Measurements from ENCODE around the gene NBPF9. TPM values are rescaled to one million over a fixed set of nuclear protein-coding genes. Genes with fewer than 3 reads are reported as not detected.
"Not testable (repeated sequence)": the region's sequence is repeated elsewhere in the genome, so short reads cannot be mapped to it uniquely, and the experiment has no call there.

NBPF9 gene
- total RNA-seq, 1 experiment from 2014 or later, result 31.1 TPM

- H3K4me1 Mint-ChIP-seq (ENCODE audit: low read depth, unreplicated experiment); H3K27ac Mint-ChIP-seq (ENCODE audit: unreplicated experiment); H3K9me3 Mint-ChIP-seq (ENCODE audit: low read depth, unreplicated experiment); intact Hi-C loops (cut with micrococcal nuclease; ENCODE audit: unreplicated experiment); CTCF ChIA-PET; BruUV-seq (replicated peaks); H3K27me3 Mint-ChIP-seq (ENCODE audit: unreplicated experiment); DNase-seq; H3K36me3 Mint-ChIP-seq (ENCODE audit: insufficient read depth, unreplicated experiment); H3K4me3 Mint-ChIP-seq (ENCODE audit: low read depth, unreplicated experiment): not testable (repeated sequence)
These were observed 86.7 kb downstream of the NBPF9 start for GRCh38 chr1:149016626-149017025.

GRCh38 chr1:149015522-149015921 is 87.8 kb downstream of the NBPF9 start:
- H3K4me1 Mint-ChIP-seq (ENCODE audit: low read depth, unreplicated experiment); H3K36me3 Mint-ChIP-seq (ENCODE audit: insufficient read depth, unreplicated experiment); intact Hi-C loops (cut with micrococcal nuclease; ENCODE audit: unreplicated experiment); H3K9me3 Mint-ChIP-seq (ENCODE audit: low read depth, unreplicated experiment); CTCF ChIA-PET; H3K4me3 Mint-ChIP-seq (ENCODE audit: low read depth, unreplicated experiment); DNase-seq; H3K27me3 Mint-ChIP-seq (ENCODE audit: unreplicated experiment); BruUV-seq (replicated peaks); H3K27ac Mint-ChIP-seq (ENCODE audit: unreplicated experiment): not testable (repeated sequence)

- H3K27me3 Mint-ChIP-seq (ENCODE audit: unreplicated experiment); DNase-seq; intact Hi-C loops (cut with micrococcal nuclease; ENCODE audit: unreplicated experiment); CTCF ChIA-PET; BruUV-seq (replicated peaks); H3K9me3 Mint-ChIP-seq (ENCODE audit: low read depth, unreplicated experiment); H3K27ac Mint-ChIP-seq (ENCODE audit: unreplicated experiment); H3K36me3 Mint-ChIP-seq (ENCODE audit: insufficient read depth, unreplicated experiment); H3K4me1 Mint-ChIP-seq (ENCODE audit: low read depth, unreplicated experiment); H3K4me3 Mint-ChIP-seq (ENCODE audit: low read depth, unreplicated experiment): not testable (repeated sequence)
These were observed 89.8 kb downstream of the NBPF9 start for GRCh38 chr1:149013513-149013912.

GRCh38 chr1:149012599-149012998 is 90.8 kb downstream of the NBPF9 start:
- intact Hi-C loops (cut with micrococcal nuclease; ENCODE audit: unreplicated experiment); H3K4me1 Mint-ChIP-seq (ENCODE audit: low read depth, unreplicated experiment); H3K9me3 Mint-ChIP-seq (ENCODE audit: low read depth, unreplicated experiment); H3K27me3 Mint-ChIP-seq (ENCODE audit: unreplicated experiment); DNase-seq; H3K27ac Mint-ChIP-seq (ENCODE audit: unreplicated experiment); H3K4me3 Mint-ChIP-seq (ENCODE audit: low read depth, unreplicated experiment); CTCF ChIA-PET; BruUV-seq (replicated peaks); H3K36me3 Mint-ChIP-seq (ENCODE audit: insufficient read depth, unreplicated experiment): not testable (repeated sequence)

- CTCF ChIA-PET; H3K9me3 Mint-ChIP-seq (ENCODE audit: low read depth, unreplicated experiment); BruUV-seq (replicated peaks); H3K27ac Mint-ChIP-seq (ENCODE audit: unreplicated experiment); H3K4me1 Mint-ChIP-seq (ENCODE audit: low read depth, unreplicated experiment); DNase-seq; H3K36me3 Mint-ChIP-seq (ENCODE audit: insufficient read depth, unreplicated experiment); H3K27me3 Mint-ChIP-seq (ENCODE audit: unreplicated experiment); H3K4me3 Mint-ChIP-seq (ENCODE audit: low read depth, unreplicated experiment); intact Hi-C loops (cut with micrococcal nuclease; ENCODE audit: unreplicated experiment): not testable (repeated sequence)
These were observed 93.6 kb downstream of the NBPF9 start for GRCh38 chr1:149009761-149010160.

- intact Hi-C loops (cut with micrococcal nuclease; ENCODE audit: unreplicated experiment); DNase-seq; BruUV-seq (replicated peaks); H3K9me3 Mint-ChIP-seq (ENCODE audit: low read depth, unreplicated experiment); H3K4me3 Mint-ChIP-seq (ENCODE audit: low read depth, unreplicated experiment); H3K36me3 Mint-ChIP-seq (ENCODE audit: insufficient read depth, unreplicated experiment); H3K27ac Mint-ChIP-seq (ENCODE audit: unreplicated experiment); H3K4me1 Mint-ChIP-seq (ENCODE audit: low read depth, unreplicated experiment); CTCF ChIA-PET; H3K27me3 Mint-ChIP-seq (ENCODE audit: unreplicated experiment): not testable (repeated sequence)
These were observed 94.6 kb downstream of the NBPF9 start for GRCh38 chr1:149008769-149009168.

- BruUV-seq (replicated peaks); H3K36me3 Mint-ChIP-seq (ENCODE audit: insufficient read depth, unreplicated experiment); H3K27me3 Mint-ChIP-seq (ENCODE audit: unreplicated experiment); H3K4me3 Mint-ChIP-seq (ENCODE audit: low read depth, unreplicated experiment); CTCF ChIA-PET; DNase-seq; H3K9me3 Mint-ChIP-seq (ENCODE audit: low read depth, unreplicated experiment); H3K4me1 Mint-ChIP-seq (ENCODE audit: low read depth, unreplicated experiment); intact Hi-C loops (cut with micrococcal nuclease; ENCODE audit: unreplicated experiment); H3K27ac Mint-ChIP-seq (ENCODE audit: unreplicated experiment): not testable (repeated sequence)
These were observed 95.0 kb downstream of the NBPF9 start for GRCh38 chr1:149008326-149008725.
